ENCODE data around the gene TPH2. TPM values are rescaled to one million over a fixed set of nuclear protein-coding genes. Genes with fewer than 3 reads are reported as not detected.

The TPH2 gene
- polyA plus RNA-seq, 3 donors: not detected

DNA sequence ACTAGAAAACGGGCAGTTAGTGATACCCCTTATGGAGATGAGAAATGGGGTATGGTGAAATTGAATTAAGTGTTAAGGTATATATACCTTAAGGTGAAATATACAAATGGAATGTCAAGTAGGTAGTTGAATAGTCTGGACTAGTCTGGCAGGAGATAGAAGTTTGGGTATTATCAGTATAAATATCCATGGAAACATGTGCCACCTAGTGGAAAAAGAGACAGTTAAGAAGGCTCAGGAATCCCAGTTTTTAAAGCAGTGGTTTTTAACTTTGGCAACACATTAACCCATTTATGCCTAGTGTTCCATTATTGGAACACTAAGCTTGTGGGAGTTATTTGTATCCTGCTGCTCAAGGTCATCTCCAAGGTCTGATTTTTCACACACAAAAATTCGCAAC is 38.6 kb upstream of the TPH2 start:
- H3K36me3 Mint-ChIP-seq: peaks cover 57 to 64% of the 10 kb centered on the region in 2 donors
- H3K36me3 ChIP-seq (replicated peaks in 1 of 2; ENCODE audit: control insufficient read depth in 1 of 2, insufficient read depth in 2 of 2, low read length in 2 of 2): peaks cover 68 to 84% of the 10 kb centered on the region in 2 donors
- no peak overlapping the region for H3K27ac ChIP-seq (ENCODE audit: low read depth in 1 of 2, low read length in 2 of 2)
- H3K4me3 Mint-ChIP-seq: no peak overlapping the region
- intact Hi-C loops (cut with micrococcal nuclease): no loop called here
- DNase-seq: no peak
- WGBS (ENCODE audit: insufficient coverage): 100% methylated on average over 1 of the region's 2 CpGs
- no peaks in the 10 kb centered on the region for H4K20me1 ChIP-seq (ENCODE audit: insufficient read depth, low read length)
- no peak overlapping the region for H3K4me2 ChIP-seq (replicated peaks; ENCODE audit: extremely low read depth, low read length, poor library complexity, severe bottlenecking)
- H3K27ac Mint-ChIP-seq: no peak overlapping the region
- no peak overlapping the region for H2AFZ ChIP-seq (ENCODE audit: insufficient read depth, low read depth, low read length, poor library complexity, severe bottlenecking)
- H3K4me3 ChIP-seq (replicated peaks in 1 of 3; ENCODE audit: low read depth in 2 of 3, low read length in 3 of 3): no peak overlapping the region
- no peak overlapping the region for H3K9ac ChIP-seq (ENCODE audit: insufficient read depth, low read length, poor library complexity, severe bottlenecking)
- no peak for TF ChIP-seq CTCF (IDR thresholded peaks at IDR 0.05)
- peaks cover 8% of the 10 kb centered on the region for H3K4me1 Mint-ChIP-seq
- H3K27me3 ChIP-seq (ENCODE audit: control insufficient read depth in 2 of 2, insufficient read depth in 2 of 2, low read length in 2 of 2): no peaks in the 10 kb centered on the region
- no peaks in the 10 kb centered on the region for H3K79me2 ChIP-seq (ENCODE audit: insufficient read depth, low read length)
- H3K27me3 Mint-ChIP-seq (ENCODE audit: low read depth in 3 of 3): no peaks in the 10 kb centered on the region
- no peaks in the 10 kb centered on the region for H3K9me3 Mint-ChIP-seq
- H3K4me1 ChIP-seq (ENCODE audit: control insufficient read depth in 1 of 2, insufficient read depth in 2 of 2, low read length in 2 of 2): no peaks in the 10 kb centered on the region
- H3K9me3 ChIP-seq (replicated peaks in 1 of 2; ENCODE audit: control insufficient read depth in 1 of 2, insufficient read depth in 1 of 2, low read length in 2 of 2): no peaks in the 10 kb centered on the region

GRCh38 chr12:71904629-71905028 is 34.0 kb upstream of the TPH2 start:
- no peaks in the 10 kb centered on the region for H4K20me1 ChIP-seq (ENCODE audit: insufficient read depth, low read length)
- no peak overlapping the region for H2AFZ ChIP-seq (ENCODE audit: insufficient read depth, low read depth, low read length, poor library complexity, severe bottlenecking)
- no peak overlapping the region for H3K4me2 ChIP-seq (replicated peaks; ENCODE audit: extremely low read depth, low read length, poor library complexity, severe bottlenecking)
- no peak overlapping the region for H3K4me3 ChIP-seq (replicated peaks in 1 of 3; ENCODE audit: low read depth in 2 of 3, low read length in 3 of 3)
- H3K4me3 Mint-ChIP-seq: no peak overlapping the region
- H3K36me3 ChIP-seq (replicated peaks in 1 of 2; ENCODE audit: control insufficient read depth in 1 of 2, insufficient read depth in 2 of 2, low read length in 2 of 2): peaks cover 50 to 82% of the 10 kb centered on the region in 2 donors
- peaks cover 62 to 74% of the 10 kb centered on the region in 2 donors for H3K36me3 Mint-ChIP-seq
- H3K27me3 ChIP-seq (ENCODE audit: control insufficient read depth in 2 of 2, insufficient read depth in 2 of 2, low read length in 2 of 2): no peaks in the 10 kb centered on the region
- intact Hi-C loops (cut with micrococcal nuclease): no loop called here
- H3K27me3 Mint-ChIP-seq (ENCODE audit: low read depth in 3 of 3): no peaks in the 10 kb centered on the region
- H3K9me3 ChIP-seq (replicated peaks in 1 of 2; ENCODE audit: control insufficient read depth in 1 of 2, insufficient read depth in 1 of 2, low read length in 2 of 2): no peaks in the 10 kb centered on the region
- WGBS (ENCODE audit: insufficient coverage): no CpG with 5 or more reads among the region's 1 CpG
- no peak for DNase-seq
- H3K27ac ChIP-seq (ENCODE audit: low read depth in 1 of 2, low read length in 2 of 2): no peak overlapping the region
- H3K9ac ChIP-seq (ENCODE audit: insufficient read depth, low read length, poor library complexity, severe bottlenecking): no peak overlapping the region
- TF ChIP-seq CTCF (IDR thresholded peaks at IDR 0.05): no peak
- H3K9me3 Mint-ChIP-seq: peaks cover 0 to 2% (median 0%) of the 10 kb centered on the region in 7 donors
- peaks cover 8% of the 10 kb centered on the region for H3K4me1 Mint-ChIP-seq
- no peaks in the 10 kb centered on the region for H3K79me2 ChIP-seq (ENCODE audit: insufficient read depth, low read length)
- H3K4me1 ChIP-seq (ENCODE audit: control insufficient read depth in 1 of 2, insufficient read depth in 2 of 2, low read length in 2 of 2): no peaks in the 10 kb centered on the region
- H3K27ac Mint-ChIP-seq: peak overlapping the region in 4 of 7 donors; percentile 5 to 37 (median 15)

Data from CD14-positive monocyte (primary cell).